Activated CD4-positive, CD25-positive, alpha-beta regulatory T cell treated with anti-CD3 and anti-CD28 coated beads, Interleukin-2, amount 50 U/mL, for 24 hours (primary cell): Measurements from ENCODE around the gene IL9.
"Not testable (repeated sequence)": the region's sequence is repeated elsewhere in the genome, so short reads cannot be mapped to it uniquely, and the experiment has no call there.

Experiments
- ATAC-seq, 2 donors: fragments of 150-1000 bp; cut with Tn5 transposase; one replicate each; pipeline ENCODE4 v1.10.0; 2021; ENCODE audit warnings: mild to moderate bottlenecking in 1 of 2, moderate library complexity in 1 of 2

The IL9 gene

GRCh38 chr5:135866016-135866415, 29.6 kb downstream of the IL9 start:
- ATAC-seq, result no peak

GRCh38 chr5:135864503-135865435, 30.9 kb downstream of the IL9 start:
- no peak for ATAC-seq

- ATAC-seq, result no peak
Measured at GRCh38 chr5:135862744-135863143, 32.9 kb downstream of the IL9 start.

- ATAC-seq, result no peak
Measured at GRCh38 chr5:135862086-135862485, 33.6 kb downstream of the IL9 start.

GRCh38 chr5:135861641-135862040, 34.0 kb downstream of the IL9 start:
- ATAC-seq, result no peak

- ATAC-seq, result no peak
Measured at GRCh38 chr5:135859641-135860040, 36.0 kb downstream of the IL9 start.

- ATAC-seq, result not testable (repeated sequence)
Measured at GRCh38 chr5:135859186-135859585, 36.5 kb downstream of the IL9 start.

- no peak for ATAC-seq
Measured at GRCh38 chr5:135857630-135858311, 37.9 kb downstream of the IL9 start.

GRCh38 chr5:135851915-135852845, 43.5 kb downstream of the IL9 start:
- ATAC-seq, result no peak

- ATAC-seq, result no peak
Measured at GRCh38 chr5:135851186-135851914, 44.3 kb downstream of the IL9 start.

GRCh38 chr5:135850671-135851070, 45.0 kb downstream of the IL9 start:
- ATAC-seq, result no peak

GRCh38 chr5:135850231-135850630, 45.4 kb downstream of the IL9 start:
- ATAC-seq, result no peak

GRCh38 chr5:135847976-135848375, 47.7 kb downstream of the IL9 start:
- ATAC-seq, result no peak

GRCh38 chr5:135846311-135846710, 49.3 kb downstream of the IL9 start:
- no peak for ATAC-seq

- no peak for ATAC-seq
Measured at GRCh38 chr5:135843571-135844337, 51.9 kb downstream of the IL9 start.

GRCh38 chr5:135842737-135843136, 52.9 kb downstream of the IL9 start:
- no peak for ATAC-seq
